CD4-positive, alpha-beta memory T cell (primary cell): ENCODE results near the gene SLC26A8. TPM values are rescaled to one million over a fixed set of nuclear protein-coding genes. Genes with fewer than 3 reads are reported as not detected.
A peak's percentile ranks its signal among the peaks of the same experiment; 100 is the strongest.

Experiments used
- CTCF ChIA-PET: fragments of 350-600 bp; sonication (Branson Sonifier 250); formaldehyde crosslinking; loops from one replicate; lab custom pipeline; 2021; ENCODE audit warnings: inconsistent platforms; ENCODE audit not compliant: partially characterized antibody; lab: Charles Lee
- POLR2A ChIA-PET: fragments of 350-600 bp; sonication (Branson Sonifier 250); formaldehyde crosslinking; loops from one replicate; lab custom pipeline; 2021; ENCODE audit not compliant: partially characterized antibody; lab: Charles Lee
- DNase-seq, 5 donors: peaks; one replicate each; pipeline versions ENCODE4 v3.0.0 to v3.0.0-alpha.2; 2020 to 2022; ENCODE audit warnings: mixed read lengths in 1 of 5
- H3K27ac ChIP-seq: one replicate; pipeline ENCODE4 v1.7.0; 2013; ENCODE audit warnings: low read depth, low read length
- H3K27me3 ChIP-seq: 2 replicates; pipeline ENCODE4 v1.7.0; 2013; ENCODE audit warnings: mild to moderate bottlenecking, low read length, moderate library complexity; ENCODE audit not compliant: insufficient read depth
- H3K36me3 ChIP-seq: 2 replicates; pipeline ENCODE4 v1.7.0; 2013; ENCODE audit warnings: mild to moderate bottlenecking, low read length, moderate library complexity; ENCODE audit not compliant: insufficient read depth
- H3K4me1 ChIP-seq: 2 replicates; pipeline ENCODE4 v1.7.0; 2013; ENCODE audit warnings: mild to moderate bottlenecking, low read length, moderate library complexity; ENCODE audit not compliant: insufficient read depth
- H3K4me3 ChIP-seq, 2 donors: one replicate each; pipeline ENCODE4 v1.7.0; 2013; ENCODE audit warnings: low read length in 2 of 2, mild to moderate bottlenecking in 1 of 2
- H3K9me3 ChIP-seq, 2 donors: one replicate each; pipeline ENCODE4 v1.7.0; 2013; ENCODE audit warnings: low read length in 2 of 2, control low read depth in 1 of 2; ENCODE audit not compliant: control insufficient read depth in 1 of 2
- H3K27ac Mint-ChIP-seq, 7 donors: one replicate each; pipeline ENCODE4 v1.8.0; 2020 to 2021; ENCODE audit warnings: mixed read lengths in 7 of 7, mild to moderate bottlenecking in 6 of 7, inconsistent platforms in 3 of 7, moderate library complexity in 3 of 7
- H3K27me3 Mint-ChIP-seq, 2 donors: one replicate each; pipeline ENCODE4 v1.8.0; 2020 to 2021; ENCODE audit warnings: mixed read lengths in 2 of 2
- H3K36me3 Mint-ChIP-seq, 2 donors: one replicate each; pipeline ENCODE4 v1.8.0; 2020 to 2021; ENCODE audit warnings: mixed read lengths in 2 of 2, inconsistent platforms in 1 of 2, mild to moderate bottlenecking in 1 of 2
- H3K4me1 Mint-ChIP-seq, 4 donors: one replicate each; pipeline ENCODE4 v1.8.0; 2020 to 2021; ENCODE audit warnings: mixed read lengths in 4 of 4, mild to moderate bottlenecking in 1 of 4
- H3K4me3 Mint-ChIP-seq, 8 donors: one replicate each; pipeline ENCODE4 v1.8.0; 2020 to 2021; ENCODE audit warnings: mixed read lengths in 8 of 8, mild to moderate bottlenecking in 7 of 8, moderate library complexity in 6 of 8, inconsistent platforms in 3 of 8
- H3K9me3 Mint-ChIP-seq, 8 donors: one replicate each; pipeline ENCODE4 v1.8.0; 2020 to 2021; ENCODE audit warnings: mixed read lengths in 8 of 8, mild to moderate bottlenecking in 5 of 8, inconsistent platforms in 3 of 8, moderate library complexity in 1 of 8
- intact Hi-C: fragments of 100-400 bp; cut with micrococcal nuclease; formaldehyde crosslinking; loops from one replicate; pipeline ENCODE4 v1.15.1; 2023
- polyA plus RNA-seq, 2 donors: library from polyadenylated mRNA; unstranded; fragments of 300-500 nt; fragmentation: Illumina TruSeq; gene quantifications; one replicate each; pipeline ENCODE4 v1.2.3, GENCODE V29; 2021
- total RNA-seq, 2 experiments: library from RNA; stranded (reverse); gene quantifications; one replicate each; pipeline ENCODE4 v1.2.3, GENCODE V29; 2021

The SLC26A8 gene, protein sequence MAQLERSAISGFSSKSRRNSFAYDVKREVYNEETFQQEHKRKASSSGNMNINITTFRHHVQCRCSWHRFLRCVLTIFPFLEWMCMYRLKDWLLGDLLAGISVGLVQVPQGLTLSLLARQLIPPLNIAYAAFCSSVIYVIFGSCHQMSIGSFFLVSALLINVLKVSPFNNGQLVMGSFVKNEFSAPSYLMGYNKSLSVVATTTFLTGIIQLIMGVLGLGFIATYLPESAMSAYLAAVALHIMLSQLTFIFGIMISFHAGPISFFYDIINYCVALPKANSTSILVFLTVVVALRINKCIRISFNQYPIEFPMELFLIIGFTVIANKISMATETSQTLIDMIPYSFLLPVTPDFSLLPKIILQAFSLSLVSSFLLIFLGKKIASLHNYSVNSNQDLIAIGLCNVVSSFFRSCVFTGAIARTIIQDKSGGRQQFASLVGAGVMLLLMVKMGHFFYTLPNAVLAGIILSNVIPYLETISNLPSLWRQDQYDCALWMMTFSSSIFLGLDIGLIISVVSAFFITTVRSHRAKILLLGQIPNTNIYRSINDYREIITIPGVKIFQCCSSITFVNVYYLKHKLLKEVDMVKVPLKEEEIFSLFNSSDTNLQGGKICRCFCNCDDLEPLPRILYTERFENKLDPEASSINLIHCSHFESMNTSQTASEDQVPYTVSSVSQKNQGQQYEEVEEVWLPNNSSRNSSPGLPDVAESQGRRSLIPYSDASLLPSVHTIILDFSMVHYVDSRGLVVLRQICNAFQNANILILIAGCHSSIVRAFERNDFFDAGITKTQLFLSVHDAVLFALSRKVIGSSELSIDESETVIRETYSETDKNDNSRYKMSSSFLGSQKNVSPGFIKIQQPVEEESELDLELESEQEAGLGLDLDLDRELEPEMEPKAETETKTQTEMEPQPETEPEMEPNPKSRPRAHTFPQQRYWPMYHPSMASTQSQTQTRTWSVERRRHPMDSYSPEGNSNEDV
- total RNA-seq (under 1 TPM in 1 of 2 experiments, not detected in 1; 0.09 TPM), polyA plus RNA-seq (not detected)

DNA sequence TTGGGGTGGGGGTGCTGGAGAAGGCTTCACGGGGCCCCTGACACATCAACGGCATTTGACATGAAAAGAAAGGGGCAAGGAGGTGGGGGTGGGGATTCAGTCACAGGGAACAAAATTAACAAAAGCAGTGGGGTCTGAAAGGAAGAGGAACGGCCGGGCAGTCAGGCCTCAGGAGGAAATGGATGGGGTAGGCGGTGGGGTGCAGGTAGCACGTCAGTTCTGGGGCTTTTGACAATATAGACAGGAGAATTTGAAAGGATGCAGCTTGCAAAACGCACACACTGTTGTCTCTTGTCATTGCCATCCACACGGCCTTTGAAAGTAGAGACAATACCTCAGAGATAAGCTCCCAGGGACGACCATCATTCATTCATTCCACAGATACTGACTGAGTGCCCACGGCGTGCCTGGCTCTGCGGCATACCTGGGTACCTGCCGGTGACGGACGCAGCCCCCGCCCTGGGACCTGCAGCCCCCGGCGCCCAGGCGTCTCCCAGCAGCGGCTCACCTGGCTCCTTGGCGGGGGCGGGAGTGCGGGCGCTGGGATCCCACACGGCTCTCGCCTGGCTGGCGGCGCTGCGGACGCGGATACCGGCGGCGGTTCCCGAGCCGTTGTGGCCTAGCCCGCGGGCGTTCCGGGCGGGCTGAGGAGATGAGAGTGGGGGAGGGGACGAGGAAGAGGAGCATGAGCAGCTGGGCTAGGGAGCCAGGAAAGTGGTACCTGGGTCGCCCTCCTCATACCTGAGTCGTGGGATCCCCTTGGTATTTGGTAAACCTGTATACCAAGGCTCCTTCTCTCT is at the start of gene SLC26A8:
Gene SLC26A8 (minus strand): TSS at position 646 of the 800 bp plus-strand sequence. CDS start 4,934 bp downstream, outside the sequence.
- Histone ChIP-seq H3K4me1 (peaks cover 6% of the 10 kb centered on the region), H3K27ac (no peak within 1 kb of the TSS), H3K9me3 (no peaks in the 10 kb centered on the region), H3K27me3 (no peaks in the 10 kb centered on the region), H3K4me3 (no peak within 1 kb of the TSS), H3K36me3 (no peaks in the 10 kb centered on the region)
- Mint-ChIP-seq H3K27ac (peak within 1 kb of the TSS in 1 of 7 donors; percentile 11), H3K4me3 (peak within 1 kb of the TSS in 1 of 8 donors; percentile 27), H3K36me3 (peaks cover 0 to 5% of the 10 kb centered on the region in 2 donors), H3K27me3 (peaks cover 16% of the 10 kb centered on the region in 2 donors), H3K9me3 (no peaks in the 10 kb centered on the region), H3K4me1 (peaks cover 4 to 16% (median 9%) of the 10 kb centered on the region in 4 donors)
- POLR2A ChIA-PET = no interaction called here
- DNase-seq = no peak
- CTCF ChIA-PET = interaction anchor here (0.7 to 2.2 kb wide), 3 partner anchors 12 to 71 kb away, joined by 3 to 14 read pairs (median 4); no protein-coding TSS in a partner anchor
- intact Hi-C loops = no loop called here

- DNase-seq = no peak
- Mint-ChIP-seq H3K4me3 (no peak overlapping the region), H3K27me3 (no peaks in the 10 kb centered on the region), H3K27ac (peak overlapping the region in 5 of 7 donors; percentile 0 to 72 (median 47)), H3K9me3 (no peaks in the 10 kb centered on the region), H3K4me1 (peaks cover 21 to 30% (median 28%) of the 10 kb centered on the region in 4 donors), H3K36me3 (peaks cover 28 to 37% of the 10 kb centered on the region in 2 donors)
- Histone ChIP-seq H3K36me3 (peaks cover 22% of the 10 kb centered on the region), H3K4me1 (peaks cover 4% of the 10 kb centered on the region), H3K27me3 (no peaks in the 10 kb centered on the region), H3K4me3 (no peak overlapping the region), H3K27ac (no peak overlapping the region), H3K9me3 (no peaks in the 10 kb centered on the region)
- intact Hi-C loops = no loop called here
- ChIA-PET POLR2A (interaction anchor here (0.9 kb wide), 1 partner anchor 45 kb away, joined by 3 read pairs; no protein-coding TSS in a partner anchor), CTCF (interaction anchor here (1.0 to 1.8 kb wide), 5 partner anchors 22 to 130 kb away, joined by 3 to 7 read pairs (median 5); partner anchors contain the start of gene BRPF3)
Observed at GRCh38 chr6:36073587-36073986, 49.1 kb upstream of the SLC26A8 start.

GRCh38 chr6:36072681-36073080 is 48.2 kb upstream of the SLC26A8 start:
- POLR2A ChIA-PET = no interaction called here
- no peaks in the 10 kb centered on the region for H3K9me3 ChIP-seq
- no peaks in the 10 kb centered on the region for H3K27me3 ChIP-seq
- no peak overlapping the region for H3K4me3 ChIP-seq
- CTCF ChIA-PET = interaction anchor here (1.2 to 1.8 kb wide), 3 partner anchors 22 to 124 kb away, joined by 3 to 7 read pairs (median 3); partner anchors contain the start of gene BRPF3
- H3K27ac Mint-ChIP-seq = peak overlapping the region in 5 of 7 donors; percentile 5 to 69 (median 52)
- peaks cover 15% of the 10 kb centered on the region for H3K36me3 ChIP-seq
- H3K27ac ChIP-seq = no peak overlapping the region
- peaks cover 26 to 31% of the 10 kb centered on the region in 2 donors for H3K36me3 Mint-ChIP-seq
- no peaks in the 10 kb centered on the region for H3K27me3 Mint-ChIP-seq
- intact Hi-C loops = no loop called here
- no peak for DNase-seq
- no peak overlapping the region for H3K4me3 Mint-ChIP-seq
- H3K4me1 ChIP-seq = peaks cover 9% of the 10 kb centered on the region
- peaks cover 27 to 39% (median 35%) of the 10 kb centered on the region in 4 donors for H3K4me1 Mint-ChIP-seq
- H3K9me3 Mint-ChIP-seq = no peaks in the 10 kb centered on the region

DNA sequence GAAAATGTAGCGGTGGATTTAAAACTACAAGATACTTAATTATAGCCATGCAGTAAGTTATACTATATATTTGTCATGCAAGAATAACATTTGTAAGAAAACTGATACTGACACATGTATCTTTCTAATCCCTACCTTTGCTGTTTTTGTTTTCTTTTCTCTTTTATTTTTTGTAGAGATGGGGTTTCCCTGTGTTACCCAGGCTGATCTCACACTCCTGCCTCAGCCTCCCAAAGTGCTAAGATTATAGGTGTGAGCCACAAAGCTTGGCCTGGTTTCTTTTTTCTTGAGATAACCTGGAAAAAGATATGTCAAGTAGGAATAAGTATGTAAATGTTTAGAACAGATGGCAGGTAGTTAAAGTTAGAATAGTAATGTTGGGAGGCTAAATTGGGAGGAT is 47.3 kb upstream of the SLC26A8 start:
- Mint-ChIP-seq H3K27me3 (no peaks in the 10 kb centered on the region), H3K4me1 (peaks cover 31 to 46% (median 41%) of the 10 kb centered on the region in 4 donors), H3K27ac (peak overlapping the region in 6 of 7 donors; percentile 8 to 69 (median 40)), H3K36me3 (peaks cover 22 to 23% of the 10 kb centered on the region in 2 donors), H3K4me3 (no peak overlapping the region), H3K9me3 (no peaks in the 10 kb centered on the region)
- no peak for DNase-seq
- H3K36me3 ChIP-seq = peaks cover 10% of the 10 kb centered on the region
- intact Hi-C loops = no loop called here
- no peaks in the 10 kb centered on the region for H3K27me3 ChIP-seq
- ChIA-PET CTCF (interaction anchor here (0.6 to 1.3 kb wide), 4 partner anchors 11 to 106 kb away, joined by 3 read pairs; no protein-coding TSS in a partner anchor), POLR2A (no interaction called here)
- H3K9me3 ChIP-seq = no peaks in the 10 kb centered on the region
- H3K27ac ChIP-seq = no peak overlapping the region
- peaks cover 16% of the 10 kb centered on the region for H3K4me1 ChIP-seq
- no peak overlapping the region for H3K4me3 ChIP-seq

DNA sequence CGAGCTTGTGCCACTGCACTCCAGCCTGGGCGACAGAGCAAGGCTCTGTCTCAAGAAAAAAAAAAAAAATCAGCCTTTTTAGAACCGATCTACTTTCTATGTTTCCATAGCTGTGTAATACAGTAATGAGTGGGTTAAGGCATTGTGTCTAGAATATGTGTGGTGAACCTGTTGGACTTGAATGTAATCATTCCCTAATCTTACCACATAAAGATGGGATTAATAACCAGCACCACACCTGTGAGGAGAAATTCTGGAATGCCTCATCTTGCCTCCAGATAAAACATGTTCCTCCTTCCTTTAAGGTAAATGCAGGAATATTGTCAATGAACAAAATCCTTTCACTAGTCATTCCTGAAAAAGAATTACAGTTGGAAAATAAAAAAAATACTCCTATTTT is 46.8 kb upstream of the SLC26A8 start:
- H3K36me3 Mint-ChIP-seq = peaks cover 19 to 20% of the 10 kb centered on the region in 2 donors
- Histone ChIP-seq H3K27me3 (no peaks in the 10 kb centered on the region), H3K4me1 (peaks cover 16% of the 10 kb centered on the region), H3K27ac (no peak overlapping the region), H3K36me3 (peaks cover 9% of the 10 kb centered on the region), H3K4me3 (no peak overlapping the region), H3K9me3 (no peaks in the 10 kb centered on the region)
- no peak overlapping the region for H3K4me3 Mint-ChIP-seq
- CTCF ChIA-PET = interaction anchor here (0.6 to 1.3 kb wide), 3 partner anchors 11 to 83 kb away, joined by 3 read pairs; no protein-coding TSS in a partner anchor
- H3K27me3 Mint-ChIP-seq = no peaks in the 10 kb centered on the region
- intact Hi-C loops = no loop called here
- POLR2A ChIA-PET = no interaction called here
- DNase-seq = no peak
- peaks cover 35 to 51% (median 45%) of the 10 kb centered on the region in 4 donors for H3K4me1 Mint-ChIP-seq
- H3K27ac Mint-ChIP-seq = no peak overlapping the region
- H3K9me3 Mint-ChIP-seq = no peaks in the 10 kb centered on the region

GRCh38 chr6:36070252-36070651 is 45.8 kb upstream of the SLC26A8 start:
- ChIA-PET POLR2A (no interaction called here), CTCF (interaction anchor here (0.6 to 1.3 kb wide), 4 partner anchors 12 to 1784 kb away, joined by 3 to 7 read pairs (median 4); no protein-coding TSS in a partner anchor)
- Mint-ChIP-seq H3K36me3 (peaks cover 10% of the 10 kb centered on the region in 2 donors), H3K9me3 (no peaks in the 10 kb centered on the region), H3K27me3 (no peaks in the 10 kb centered on the region), H3K4me1 (peaks cover 43 to 59% (median 48%) of the 10 kb centered on the region in 4 donors), H3K27ac (peak overlapping the region in 3 of 7 donors; percentile 3 to 12 (median 10)), H3K4me3 (no peak overlapping the region)
- peaks cover 22% of the 10 kb centered on the region for H3K4me1 ChIP-seq
- H3K36me3 ChIP-seq = no peaks in the 10 kb centered on the region
- no peak overlapping the region for H3K27ac ChIP-seq
- H3K9me3 ChIP-seq = no peaks in the 10 kb centered on the region
- intact Hi-C loops = no loop called here
- H3K4me3 ChIP-seq = no peak overlapping the region
- H3K27me3 ChIP-seq = no peaks in the 10 kb centered on the region
- DNase-seq = no peak
